ENCODE results near the gene NIPSNAP3A.
A peak's percentile ranks its signal among the peaks of the same experiment; 100 is the strongest.

Gene NIPSNAP3A

DNA sequence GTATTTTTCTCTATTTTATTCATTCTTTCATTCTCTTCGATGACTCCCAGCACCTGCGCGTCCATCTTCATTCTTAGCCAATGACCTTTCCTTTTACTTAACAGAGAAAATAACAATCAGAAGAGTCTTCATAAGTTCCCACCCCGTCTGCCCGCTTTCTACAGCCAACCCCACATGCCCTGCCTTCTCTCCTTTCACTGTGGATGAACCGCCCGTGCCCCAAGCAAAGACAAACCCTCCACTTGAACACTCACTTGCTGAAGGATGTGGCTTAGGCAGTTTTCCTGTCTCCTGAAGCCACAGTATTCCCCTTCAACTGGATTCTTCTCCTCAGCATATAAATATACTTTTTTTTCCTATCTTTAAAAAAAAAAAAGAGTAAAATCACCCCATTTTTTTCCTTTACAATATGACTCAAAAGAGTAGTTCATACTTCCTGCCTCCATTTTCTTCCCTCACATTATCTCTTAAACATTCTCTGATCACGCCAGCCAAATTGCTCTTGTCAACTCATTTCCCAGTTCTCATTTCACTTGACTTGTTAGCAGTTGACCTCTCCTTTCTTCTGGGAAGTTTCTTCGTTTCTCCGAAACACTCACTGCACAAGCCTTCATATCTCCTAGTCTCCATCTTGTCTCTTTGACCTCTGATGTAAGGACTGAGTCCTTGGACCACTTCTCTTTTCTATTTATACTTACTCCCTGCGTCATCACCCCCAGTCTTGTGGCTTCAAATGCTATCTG, 27.5 kb downstream of the NIPSNAP3A start:
- no peak for DNase-seq

DNA sequence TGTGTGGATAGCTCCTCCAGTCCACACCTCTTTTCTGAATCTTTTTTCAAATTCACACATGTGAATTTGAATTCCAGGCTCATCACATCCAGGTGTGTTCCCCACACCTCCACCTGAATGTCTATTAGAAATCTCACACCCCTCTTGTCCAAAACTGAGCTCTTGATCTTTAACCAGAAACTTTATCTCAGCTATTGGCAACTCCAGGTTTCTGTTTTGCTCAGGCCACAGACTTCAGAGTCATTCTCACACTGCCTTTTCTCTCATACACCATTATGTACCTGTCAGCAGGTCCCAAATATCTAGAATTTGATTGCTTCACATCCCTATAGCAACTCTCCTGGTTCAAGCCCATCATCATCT, 28.1 kb downstream of the NIPSNAP3A start:
- no peak for DNase-seq

DNA sequence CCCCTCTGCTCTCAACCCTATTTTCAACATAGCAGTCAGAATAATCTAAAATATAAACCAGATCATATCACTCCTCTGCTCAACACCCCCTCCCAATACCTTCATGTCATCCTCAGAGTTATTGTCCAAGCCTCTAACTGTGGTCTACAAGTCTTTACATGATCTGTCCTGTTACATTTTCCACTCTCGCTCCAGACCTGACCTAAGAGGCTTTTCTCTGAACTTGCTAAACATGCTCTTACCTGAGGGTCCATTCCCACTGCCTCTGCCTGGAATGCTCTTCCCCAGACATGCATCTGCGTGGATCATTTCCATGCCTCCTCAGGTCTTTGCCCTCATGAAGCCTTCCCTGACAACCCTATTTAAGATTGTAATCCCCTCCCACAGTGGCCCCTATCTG, 28.5 kb downstream of the NIPSNAP3A start:
- no peak for DNase-seq

DNA sequence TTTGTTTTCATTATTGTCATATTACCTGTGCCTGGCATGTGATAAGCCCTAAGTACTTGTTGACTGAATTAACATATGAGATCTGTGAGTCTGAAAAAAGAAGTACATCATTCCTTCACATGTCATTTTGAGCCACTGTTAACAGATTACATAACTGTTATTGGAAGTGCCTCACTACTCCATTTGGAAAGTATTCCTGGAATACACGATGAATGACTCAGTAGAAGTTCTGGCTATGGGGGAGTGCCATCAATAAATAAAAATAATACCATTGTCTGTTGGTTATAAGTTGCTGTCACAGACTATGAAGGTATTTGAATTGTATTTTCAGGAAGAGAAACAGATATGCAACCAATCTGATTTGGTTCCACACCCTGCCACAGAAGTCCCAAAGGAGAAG, 29.3 kb downstream of the NIPSNAP3A start:
- DNase-seq: no peak

DNA sequence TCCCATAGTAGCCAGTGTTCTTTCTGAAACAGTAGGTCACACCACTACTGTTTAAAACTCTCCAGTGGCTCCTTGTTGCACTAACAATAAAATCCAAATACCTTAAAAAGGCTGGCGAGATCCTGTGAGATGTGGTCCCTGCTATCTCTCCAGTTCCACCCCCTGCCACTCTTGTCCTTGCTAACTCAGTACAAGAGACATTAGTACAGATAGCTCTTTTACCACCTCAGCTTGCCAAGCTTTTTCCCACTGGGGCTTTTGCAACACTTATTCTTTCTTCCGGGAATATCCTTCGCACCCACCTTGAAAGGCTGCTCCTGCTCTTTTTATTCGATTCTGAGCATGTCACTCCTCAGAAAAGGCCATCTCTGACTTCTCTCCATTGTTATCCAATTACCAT, 31.3 kb downstream of the NIPSNAP3A start:
- DNase-seq: no peak

DNA sequence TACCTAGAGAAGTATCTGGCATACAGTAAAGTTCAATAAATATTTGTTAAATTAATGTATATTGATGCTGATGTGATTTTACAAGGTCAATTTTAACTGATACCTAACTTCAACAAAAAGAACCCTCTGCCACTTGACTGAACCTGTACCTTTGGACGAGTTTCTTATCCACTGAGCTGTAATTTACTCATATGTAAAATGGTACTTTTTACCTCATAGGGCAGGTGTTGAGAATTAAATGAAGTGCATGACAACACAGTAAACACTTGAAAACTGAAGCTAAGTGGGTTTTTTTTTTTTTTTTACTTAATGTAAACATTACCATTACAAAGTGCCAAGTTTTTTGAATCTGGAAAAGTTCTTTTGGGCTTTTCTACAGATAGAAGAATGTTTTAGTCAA, 31.9 kb downstream of the NIPSNAP3A start:
- DNase-seq: no peak

DNA sequence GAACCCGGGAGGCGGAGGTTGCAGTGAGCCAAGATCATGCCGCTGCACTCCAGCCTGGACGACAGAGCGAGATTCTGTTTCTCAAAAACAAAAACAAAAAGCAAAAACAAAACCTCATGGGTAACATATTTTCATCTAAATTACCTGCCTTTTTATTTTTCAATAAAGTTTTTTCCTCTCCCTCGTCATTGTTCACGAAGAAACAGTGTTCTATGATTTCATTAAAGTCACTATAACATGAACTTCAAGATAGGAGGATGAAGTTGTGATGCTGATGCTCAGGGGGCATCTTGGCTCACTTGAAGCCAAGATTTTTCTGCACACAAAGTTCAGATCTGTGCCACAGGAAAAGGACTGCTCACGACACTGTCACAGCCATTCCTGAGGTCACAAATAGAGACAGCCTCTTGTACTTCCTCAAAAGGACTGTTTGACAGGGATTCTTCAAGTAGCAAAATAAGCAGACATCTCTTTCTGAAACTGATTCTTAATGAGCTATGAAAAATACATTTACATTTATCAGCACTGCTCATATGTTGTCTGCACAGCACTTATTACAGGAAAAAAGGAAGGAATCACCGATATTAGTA, 32.6 kb downstream of the NIPSNAP3A start:
- no peak for DNase-seq

DNA sequence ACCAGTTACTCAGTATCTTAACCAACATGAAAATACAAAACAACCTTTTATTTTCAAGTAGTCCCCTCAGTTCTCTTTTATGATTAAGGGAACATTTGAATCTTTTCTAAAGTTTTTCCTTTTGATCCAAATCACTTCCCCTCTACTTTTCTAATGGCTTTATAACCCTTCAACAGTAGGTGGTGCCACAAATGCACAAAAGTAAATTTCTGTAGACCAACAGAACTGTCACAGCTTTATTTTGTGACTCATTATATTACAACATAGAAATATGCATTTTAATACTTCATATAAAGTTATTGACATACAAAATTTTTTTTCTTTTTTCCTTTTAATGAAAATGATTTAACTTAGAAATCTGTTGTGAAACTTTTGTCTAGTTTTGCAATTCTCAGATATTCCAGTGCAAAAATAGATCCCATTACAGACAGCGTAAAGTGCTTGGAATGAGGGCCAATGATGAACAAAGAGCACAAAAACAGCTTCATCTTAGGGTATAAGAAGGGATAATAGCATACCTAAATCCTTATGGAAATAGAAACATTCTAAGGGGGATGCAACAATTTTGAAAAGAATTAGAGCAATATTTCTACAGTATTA, 33.4 kb downstream of the NIPSNAP3A start:
- peak in 1 of 2 experiments; percentile 10 for DNase-seq

DNA sequence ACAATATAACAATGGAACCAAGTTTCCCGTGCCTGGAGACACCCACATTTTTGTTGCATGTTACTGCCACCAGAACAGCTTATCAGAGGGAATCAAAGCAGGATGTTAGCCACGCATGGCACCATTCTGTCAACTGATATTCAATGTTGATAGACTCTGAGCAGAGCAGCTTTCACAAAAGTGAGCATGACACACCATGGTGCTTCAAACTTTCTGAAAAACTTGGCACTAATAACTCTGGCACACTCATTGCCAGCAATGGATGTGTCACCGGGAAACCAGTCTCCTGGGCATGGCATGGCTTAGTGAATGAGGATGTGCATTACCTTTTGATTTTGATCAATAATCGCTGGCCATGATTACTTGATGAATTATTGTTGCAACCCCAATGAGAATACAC, 36.1 kb downstream of the NIPSNAP3A start:
- no peak for DNase-seq

DNA sequence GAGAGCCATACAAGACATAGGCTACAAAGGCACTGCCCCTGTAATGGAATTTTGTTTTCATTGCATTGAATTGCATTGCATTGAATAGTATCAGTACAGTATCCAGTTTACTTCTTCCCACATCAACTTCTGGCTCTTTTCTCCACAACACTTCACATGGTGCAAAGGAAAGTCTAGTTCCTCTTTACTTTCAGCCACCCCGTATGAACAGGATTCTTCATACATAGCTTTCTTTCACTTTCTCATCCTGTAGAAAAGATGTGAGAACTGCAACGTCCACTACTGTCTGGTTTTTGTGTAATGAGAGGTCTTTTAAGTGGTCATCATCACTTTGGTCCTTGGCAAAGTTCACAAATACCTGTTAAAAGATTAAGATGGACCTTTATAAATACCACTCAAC, 36.6 kb downstream of the NIPSNAP3A start:
- DNase-seq: no peak

DNA sequence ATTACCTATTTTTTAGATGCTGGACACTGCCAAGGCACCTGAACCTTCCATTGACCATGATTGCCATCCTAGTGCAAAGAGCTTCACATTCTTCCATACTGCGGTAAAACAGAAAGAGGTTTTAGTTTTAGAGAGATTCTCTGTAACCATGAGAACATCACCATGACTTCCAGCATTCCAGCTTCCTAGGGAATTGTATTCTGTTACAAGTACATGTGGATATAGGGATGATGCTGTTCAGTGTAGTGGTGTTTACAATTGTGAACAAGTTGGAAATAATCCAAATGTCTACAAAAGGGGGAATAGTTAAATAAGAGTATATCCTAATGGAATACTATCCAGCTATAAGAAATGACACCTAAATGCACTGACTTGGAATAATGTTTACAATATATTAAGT, 38.8 kb downstream of the NIPSNAP3A start:
- no peak for DNase-seq

DNA sequence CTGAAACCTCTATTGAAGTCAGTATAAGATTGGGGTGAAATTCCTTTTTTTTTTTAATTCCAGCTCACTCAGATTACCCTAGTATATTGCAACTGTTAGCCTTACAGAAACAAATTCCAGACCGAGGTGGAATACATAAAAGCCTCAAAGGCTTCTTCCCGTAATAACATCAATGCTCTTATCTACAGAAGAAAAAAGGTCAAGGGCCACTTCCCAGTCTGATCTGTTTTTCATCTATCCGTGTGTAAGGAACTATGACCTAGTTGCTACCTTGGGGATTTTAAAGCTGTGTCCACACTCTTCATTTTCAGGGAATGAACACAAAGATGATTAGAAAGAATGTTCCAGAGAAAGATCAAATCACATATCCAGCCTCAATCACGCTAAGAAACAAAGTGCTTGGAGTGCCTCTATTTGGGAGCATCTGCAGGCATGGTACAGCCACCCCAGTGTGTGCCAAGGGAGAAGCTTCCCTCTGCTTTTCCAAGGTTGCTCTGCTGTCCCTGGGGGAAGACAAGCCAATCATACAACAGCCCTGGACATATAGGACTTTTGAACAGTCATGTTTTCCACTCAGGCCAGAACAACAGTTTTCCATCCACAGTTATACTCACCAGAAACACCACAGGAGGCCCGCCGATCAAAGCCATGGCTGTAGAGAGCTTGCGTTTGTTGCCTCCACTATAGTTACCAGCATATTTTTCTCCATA, 40.0 kb downstream of the NIPSNAP3A start:
- DNase-seq: no peak

DNA sequence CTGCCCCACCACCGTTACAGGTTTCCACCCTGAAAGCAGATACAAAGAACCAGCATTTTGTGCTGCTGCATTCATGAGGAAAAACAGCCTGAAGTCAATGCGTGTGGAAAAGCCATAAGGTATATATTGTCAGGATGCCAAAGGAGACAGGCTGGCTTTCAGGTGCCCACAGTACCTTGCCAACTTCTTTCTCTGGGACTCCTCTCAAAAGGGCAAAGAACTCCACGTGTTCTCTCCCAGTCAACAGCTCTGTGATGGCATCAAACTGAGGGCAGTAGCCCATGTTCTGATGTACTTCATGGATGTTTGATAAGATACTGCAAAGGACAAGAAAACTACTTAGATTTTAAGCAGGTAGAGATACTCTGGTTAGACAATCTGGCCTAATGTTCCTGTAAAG, 40.8 kb downstream of the NIPSNAP3A start:
- DNase-seq: no peak

DNA sequence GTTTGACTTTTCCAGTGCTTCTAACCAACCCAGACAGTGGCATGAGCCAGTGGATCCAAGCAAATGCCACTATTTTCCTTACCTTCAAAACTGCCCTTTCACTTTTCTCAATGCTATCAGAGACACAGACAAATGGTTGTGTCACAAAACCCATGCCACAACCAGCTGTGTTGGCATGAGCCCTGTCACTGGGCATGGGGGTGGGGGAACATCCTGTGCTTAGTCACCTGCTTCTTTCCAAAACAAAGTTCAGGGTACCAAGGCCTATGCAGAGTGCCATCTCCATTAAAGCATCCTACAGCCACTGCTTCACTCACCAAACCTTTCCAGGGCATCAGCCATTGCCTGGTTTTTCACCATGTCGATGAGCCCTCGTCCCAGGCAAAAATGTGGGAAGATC, 46.6 kb downstream of the NIPSNAP3A start:
- DNase-seq: no peak

DNA sequence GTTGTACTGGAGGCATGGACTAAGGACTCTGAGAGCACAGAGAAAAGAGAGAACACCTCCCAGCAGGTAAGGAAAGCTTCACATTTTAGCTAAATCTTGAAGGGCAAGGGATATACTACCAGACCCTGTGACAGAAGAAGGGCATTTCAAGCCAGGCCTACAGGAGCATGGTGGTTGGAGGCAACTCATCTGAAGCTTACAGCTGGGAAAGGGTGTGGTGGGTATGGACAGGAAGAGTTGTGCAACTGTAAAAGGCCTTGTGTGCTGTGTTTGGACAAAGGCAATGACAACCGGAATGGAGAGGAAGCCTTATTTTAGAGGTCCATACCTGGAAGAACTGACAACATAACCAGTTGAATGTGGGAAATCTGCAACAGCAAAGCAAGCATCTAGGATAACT, 47.6 kb downstream of the NIPSNAP3A start:
- DNase-seq: no peak

DNA sequence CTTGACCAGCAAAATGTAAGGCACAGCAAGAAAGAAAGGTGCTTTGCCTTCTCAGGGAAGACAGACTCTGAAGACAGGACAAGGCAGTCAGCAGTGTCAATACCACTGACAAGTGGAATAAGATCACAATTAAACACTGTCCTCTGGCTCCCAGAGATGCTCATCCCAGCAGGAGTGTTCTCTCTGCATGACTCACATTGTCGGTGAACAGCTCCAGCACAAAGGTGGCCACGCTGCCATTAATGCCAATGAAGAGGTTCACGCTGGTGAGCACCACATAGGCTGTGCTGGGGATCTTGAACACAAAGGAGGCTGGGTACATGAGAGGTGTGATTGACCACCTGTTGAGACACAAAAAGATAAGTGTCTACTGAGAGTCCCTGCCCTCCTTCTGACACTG, 48.4 kb downstream of the NIPSNAP3A start:
- DNase-seq: no peak

DNA sequence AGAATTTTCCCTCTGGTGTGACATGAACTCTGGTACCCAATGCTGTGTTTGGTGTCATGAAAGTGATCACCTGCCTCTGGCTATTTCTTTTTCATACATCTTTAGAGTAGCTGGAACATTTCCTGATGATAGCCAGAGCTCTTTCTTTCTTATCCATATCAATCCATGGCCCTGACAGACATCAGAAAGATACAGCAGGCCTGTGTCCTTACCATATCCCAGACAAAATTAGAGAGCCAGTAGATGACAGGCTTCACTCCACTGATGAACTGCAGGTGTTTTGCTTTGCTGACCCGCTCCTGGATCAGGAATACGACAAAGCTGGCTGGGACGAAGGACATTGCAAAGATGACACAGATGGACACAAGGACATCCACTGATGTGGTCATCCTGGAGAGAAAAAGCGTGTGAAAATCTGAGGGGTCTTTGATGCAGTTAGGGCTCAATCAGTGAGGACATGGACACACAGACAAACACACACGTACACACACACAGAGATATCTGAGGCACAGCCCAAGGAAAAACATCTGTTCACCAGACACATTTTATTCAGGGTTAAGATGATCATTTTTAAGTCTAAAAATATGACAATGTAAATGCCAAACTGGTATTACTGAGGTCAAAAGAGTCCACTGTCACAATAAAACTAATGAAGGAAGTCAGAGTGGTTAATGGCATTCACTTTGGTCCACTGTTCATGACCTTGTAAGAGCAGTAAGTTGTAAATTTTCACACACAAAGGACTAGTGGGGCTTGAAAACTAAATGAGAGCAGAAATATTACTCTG, 50.9 kb downstream of the NIPSNAP3A start:
- DNase-seq: no peak

DNA sequence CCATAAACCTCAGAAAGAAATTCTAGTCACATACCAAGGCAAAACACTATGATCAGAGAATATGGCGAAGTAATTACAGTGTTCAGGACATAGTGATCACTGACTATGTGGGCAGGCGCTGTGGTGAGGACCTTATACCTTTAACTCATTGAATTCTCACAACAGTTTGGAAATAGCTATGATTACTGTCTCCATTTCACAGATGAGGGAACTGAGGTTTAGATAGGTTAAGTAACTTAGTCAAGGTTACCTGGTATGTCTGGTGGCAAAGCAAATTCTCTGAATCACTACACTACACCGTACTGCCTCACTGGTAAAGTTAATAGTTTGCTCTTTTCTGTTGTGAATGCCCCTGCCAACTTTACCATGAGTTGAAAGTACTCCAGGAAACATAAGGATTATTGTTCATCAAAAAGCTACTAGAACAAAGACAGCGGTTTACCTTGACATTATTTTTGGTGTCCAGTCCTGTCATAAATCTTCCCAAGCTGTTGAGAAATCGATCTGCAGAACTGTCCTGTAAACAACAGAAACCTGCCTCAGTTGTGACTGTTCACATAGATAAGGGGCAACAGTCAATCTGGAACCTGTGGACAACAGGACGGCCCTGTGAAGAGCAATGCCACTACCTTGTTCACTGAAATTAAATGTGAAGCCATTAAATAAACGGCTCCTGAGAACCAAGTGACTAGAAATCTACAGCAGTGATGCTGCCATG, 52.7 kb downstream of the NIPSNAP3A start:
- no peak for DNase-seq

DNA sequence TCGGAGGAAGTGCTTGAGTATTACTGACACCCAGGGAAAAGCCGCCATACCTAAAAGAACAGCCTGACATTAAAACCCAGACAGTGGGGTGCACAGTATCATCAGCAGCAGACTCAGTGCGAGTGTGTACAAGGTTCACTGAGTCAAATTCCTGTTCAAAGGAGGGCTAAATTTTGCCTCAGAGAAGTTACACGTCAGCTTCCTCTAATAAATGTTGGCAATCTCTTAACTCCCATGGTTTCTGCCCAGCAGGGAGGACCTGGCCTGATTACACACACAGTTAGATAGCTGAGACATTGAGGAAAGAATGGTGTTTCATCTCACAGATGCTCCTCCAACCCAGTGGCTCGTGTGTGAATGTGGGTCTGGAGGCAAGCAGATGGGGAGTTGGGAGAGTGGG, 54.6 kb downstream of the NIPSNAP3A start:
- DNase-seq: no peak

DNA sequence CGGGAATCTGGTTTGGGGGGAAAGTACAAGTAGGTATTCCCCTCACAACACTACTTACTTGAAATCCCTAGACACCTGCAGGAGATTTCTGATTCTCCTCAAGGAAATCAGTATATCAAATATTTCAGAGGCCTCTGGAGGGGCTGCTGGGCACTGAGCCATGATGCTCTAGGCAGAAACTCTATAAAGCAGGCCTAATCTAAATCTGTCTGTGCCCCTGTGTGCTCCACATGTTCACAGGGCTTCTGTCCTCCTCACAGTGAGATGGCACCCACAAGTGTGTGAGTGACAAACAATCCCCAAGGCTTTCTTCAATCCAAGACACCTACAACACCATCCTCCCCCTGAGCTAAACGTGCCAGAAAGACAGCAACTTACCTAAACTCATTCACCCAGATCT, 55.4 kb downstream of the NIPSNAP3A start:
- DNase-seq: no peak

DNA sequence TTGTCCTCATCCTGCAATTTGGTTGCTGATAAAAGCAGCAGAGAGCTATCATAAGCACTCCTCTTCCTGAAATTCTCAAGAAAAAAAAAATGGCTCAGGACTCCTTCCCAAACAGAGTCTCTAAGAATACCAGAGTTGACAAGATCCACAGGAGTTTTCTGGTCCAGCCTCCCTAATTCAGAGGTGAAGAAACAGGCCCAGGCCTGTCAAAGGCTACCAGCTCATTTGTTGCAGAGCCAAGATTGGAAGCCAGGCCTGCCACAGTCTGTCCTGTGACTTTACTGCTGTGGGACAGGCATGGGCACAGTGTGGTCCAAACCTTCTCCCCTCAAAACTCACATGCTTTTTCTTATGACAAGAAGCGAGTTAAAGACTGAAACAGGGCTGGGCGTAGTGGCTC, 58.0 kb downstream of the NIPSNAP3A start:
- DNase-seq: no peak

DNA sequence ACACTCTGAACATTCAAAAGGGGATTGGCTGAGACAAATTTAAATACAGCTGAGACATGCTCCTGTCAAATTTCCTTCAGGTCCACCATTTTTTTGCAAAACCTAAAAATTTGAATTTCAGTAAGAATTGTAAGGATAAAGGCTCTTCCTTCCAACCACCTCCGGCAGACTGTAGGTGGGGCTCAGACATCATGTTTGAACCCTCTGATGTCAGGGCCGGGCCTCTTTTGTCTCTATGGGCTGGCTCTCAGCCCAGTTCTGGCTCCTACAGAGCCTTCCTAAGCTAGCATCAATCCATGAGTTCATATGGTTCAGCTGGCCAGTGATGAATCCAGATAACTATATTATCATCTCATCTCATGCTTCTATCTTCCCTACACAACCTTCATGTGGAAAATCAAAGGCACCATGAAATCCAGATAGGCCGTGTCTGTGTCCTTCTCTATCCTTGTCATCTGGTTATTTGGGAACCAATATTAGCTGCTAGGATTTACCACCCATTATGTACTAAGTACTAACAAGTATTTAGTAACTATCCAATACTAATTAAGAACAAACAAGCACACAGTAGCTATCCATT, 60.6 kb downstream of the NIPSNAP3A start:
- peak; percentile 50 to 56 for DNase-seq
